ENCODE results near the gene PRPF38B.
"Not testable (repeated sequence)": the region's sequence is repeated elsewhere in the genome, so short reads cannot be mapped to it uniquely, and the experiment has no call there.

PRPF38B gene

DNA sequence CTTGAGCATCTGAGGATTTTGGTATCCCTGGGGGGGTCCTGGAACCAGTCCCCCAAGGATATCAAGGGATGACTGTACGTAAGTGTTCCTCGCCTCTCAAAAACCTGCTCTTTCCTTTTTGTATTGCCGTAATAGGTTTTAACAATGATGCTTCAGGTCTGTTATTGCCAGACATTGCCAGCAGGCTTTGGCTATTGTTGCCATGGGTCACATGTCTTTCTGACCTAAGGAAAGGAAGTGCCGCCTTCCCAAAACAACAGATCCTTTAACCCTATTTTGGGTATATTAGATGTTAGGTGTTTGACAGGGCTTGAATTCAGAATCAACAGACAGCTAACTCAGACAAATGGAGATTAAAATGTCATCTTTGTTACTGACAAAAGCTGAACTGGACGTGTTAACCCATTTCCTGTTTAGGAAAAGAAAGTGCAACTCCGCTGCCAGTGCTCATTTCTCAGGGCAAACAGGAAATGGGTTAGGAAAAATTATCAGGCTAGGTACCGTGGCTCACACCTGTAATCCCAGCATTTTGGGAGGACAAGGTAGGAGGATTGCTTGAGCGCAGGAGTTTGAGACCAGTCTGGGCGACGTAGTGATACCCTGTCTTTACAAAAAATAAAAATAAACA, 12.4 kb upstream of the PRPF38B start:
- no peak for DNase-seq (ENCODE audit: low spot score)

DNA sequence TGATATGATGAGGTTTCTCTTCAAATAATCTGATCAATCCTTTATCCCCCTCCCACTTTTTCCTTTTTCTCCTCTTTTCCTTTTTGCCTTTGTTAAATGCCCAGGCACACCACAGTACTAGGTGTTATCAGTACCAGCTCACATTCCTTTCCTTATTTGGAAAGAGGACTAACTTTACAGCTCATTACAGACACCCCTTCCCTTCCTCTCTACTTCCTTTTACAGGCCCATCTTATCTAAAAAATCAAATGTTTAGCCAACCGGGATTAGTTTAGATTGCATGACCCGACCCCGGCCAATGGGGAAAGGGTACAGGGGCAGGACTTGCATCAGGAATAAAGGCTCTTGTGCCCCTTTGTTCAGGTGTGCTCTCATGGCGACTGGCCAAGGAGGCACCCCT, 10.4 kb upstream of the PRPF38B start:
- DNase-seq (ENCODE audit: low spot score) = not testable (repeated sequence)

DNA sequence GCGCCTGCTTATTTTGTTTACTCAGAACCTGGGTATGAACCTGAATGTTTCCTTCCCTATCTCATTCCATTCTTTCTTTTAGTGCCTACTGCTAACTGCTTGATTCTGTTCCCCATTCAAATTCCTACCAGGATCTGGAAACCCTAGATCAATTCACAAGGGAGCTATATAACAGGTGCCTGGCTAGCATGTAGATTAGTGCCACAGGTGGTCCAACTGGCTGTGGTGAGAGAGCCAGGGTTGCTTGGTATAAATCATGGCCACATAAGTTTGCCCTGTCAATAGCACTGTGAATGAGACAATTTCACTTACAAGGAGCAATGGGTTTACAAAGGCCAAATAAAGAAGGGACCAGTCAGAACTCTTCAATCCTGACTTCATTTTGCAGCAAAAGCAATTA, 6.6 kb upstream of the PRPF38B start:
- DNase-seq (ENCODE audit: low spot score) = no peak

DNA sequence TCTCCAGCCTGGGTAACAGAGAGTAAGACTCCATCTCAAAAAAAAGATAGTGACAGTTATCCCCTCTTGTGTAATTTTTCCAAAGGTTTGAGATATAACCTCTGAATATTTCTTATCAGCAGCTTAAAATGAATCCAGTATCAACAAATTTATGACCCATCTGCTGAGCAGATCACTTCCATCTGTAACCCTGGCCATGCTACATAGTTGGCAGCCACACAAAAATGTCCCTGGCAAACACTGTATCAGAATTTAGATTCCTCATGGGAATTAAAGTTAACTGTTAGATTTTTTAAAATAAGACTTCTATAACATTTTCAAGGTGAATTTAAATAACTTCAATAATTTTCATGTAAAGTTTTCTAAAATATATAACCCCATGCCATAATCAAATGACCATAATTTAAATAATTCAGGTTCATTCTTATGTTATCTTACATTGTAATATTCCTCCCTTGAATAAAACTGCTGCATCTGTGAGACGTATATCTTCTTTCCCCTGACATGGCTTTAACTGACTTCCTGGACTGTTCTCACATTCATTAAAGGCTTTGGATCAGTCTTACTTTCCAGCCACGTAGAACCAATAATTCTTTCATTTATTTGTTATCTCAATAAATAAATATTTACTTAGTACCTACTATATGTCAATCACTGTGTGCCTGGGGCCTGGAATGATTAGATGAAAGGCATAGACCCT, 5.3 kb upstream of the PRPF38B start:
- peak; percentile 71 for DNase-seq (ENCODE audit: low spot score)

DNA sequence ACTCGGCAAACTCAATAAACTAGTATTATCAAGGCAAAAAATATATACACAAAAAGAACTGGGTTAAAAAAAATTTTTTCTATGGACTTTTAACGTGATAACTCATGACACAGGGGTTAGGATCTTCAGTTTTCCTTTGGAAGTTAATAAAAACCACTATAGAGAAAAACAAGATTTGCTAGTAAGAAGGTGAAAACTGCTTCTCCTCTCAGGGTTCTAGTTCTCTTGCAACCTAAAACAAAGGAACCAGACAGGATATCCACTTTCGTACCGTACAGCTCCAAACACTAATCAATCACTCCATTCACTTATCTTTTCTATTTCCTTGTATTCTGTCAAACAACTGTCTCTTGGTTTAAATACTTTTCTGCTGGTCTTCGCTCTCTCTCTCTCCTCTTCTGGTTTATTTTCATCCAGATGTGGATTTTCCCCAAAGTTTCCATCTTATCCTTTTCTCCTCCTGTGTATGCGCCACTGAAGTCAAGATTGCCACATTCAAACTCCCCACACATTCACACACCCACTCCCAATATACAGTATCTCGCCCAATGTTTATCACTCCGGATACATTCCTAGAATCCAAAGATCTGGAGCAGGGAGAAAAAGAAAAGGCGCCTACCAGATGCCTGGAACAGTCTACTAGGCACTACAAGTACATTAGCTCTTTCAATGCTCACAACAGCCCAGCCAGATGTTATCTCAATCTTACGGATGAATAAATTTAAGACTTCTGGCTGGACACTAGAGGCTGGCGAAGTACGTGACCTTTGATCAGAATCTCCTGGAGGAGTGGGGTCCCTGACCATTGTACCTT, 775 bp upstream of the PRPF38B start:
- DNase-seq (ENCODE audit: low spot score) = peak; percentile 23

DNA sequence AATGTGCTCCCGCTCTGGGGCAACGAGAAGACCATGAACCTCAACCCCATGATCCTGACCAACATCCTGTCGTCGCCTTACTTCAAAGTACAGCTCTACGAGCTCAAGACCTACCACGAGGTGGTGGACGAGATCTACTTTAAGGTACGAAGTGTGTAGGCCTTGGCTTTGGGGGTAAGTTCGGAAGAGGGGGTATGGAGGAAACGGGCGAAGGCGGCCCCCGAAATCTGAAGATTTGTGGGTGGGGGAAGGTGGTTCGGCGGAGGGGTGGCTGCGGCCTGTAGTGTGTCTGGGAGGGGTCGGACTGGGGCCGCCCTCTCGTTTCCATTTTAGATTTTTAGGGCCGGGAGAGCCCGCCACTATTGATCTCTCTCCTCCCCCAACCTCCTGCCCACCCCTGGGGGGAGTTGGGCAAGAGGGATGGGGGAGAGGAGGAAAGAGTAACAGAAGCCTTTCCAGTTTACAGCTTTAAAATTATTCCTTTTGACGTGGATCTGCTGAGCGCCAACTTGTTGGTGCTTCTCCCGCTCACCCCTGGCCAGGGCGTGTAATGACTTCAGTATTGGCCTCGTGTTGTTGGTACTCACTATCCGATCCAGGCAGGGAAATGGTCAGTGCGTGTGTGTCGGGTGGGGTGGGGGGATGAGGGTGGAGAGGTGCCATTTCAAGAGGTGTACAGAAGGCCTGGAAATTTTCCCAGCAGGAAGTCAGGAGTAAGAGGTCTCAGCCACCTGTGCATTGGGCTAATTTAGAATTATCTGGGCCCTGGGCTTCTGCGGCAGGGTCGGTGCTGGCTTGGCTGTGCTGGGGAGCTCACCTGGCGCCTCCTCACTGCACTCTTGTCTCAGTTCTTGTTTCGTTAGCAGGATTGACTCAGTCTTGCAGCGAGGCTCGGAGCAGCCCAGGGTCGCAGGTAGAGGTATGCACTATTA, 880 bp downstream of the PRPF38B start:
- peak; percentile 51 for DNase-seq (ENCODE audit: low spot score)

DNA sequence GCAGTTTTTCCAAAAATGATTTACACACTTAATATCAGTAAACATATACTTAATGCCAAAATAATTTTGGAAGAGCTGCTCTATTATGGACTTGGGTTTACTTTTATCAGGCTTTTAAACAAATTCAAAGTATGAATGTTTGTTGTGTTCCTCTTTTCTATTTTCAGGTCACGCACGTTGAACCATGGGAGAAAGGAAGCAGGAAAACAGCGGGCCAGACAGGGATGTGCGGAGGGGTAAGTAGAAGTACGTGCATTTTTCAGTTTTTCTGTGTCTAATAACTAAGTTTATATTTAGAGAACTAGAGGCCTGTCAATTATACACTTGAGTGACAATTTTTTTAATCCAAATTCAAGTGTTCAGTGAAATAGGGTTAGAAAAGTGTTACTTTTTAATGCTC, 3.4 kb downstream of the PRPF38B start:
- DNase-seq (ENCODE audit: low spot score) = no peak

DNA sequence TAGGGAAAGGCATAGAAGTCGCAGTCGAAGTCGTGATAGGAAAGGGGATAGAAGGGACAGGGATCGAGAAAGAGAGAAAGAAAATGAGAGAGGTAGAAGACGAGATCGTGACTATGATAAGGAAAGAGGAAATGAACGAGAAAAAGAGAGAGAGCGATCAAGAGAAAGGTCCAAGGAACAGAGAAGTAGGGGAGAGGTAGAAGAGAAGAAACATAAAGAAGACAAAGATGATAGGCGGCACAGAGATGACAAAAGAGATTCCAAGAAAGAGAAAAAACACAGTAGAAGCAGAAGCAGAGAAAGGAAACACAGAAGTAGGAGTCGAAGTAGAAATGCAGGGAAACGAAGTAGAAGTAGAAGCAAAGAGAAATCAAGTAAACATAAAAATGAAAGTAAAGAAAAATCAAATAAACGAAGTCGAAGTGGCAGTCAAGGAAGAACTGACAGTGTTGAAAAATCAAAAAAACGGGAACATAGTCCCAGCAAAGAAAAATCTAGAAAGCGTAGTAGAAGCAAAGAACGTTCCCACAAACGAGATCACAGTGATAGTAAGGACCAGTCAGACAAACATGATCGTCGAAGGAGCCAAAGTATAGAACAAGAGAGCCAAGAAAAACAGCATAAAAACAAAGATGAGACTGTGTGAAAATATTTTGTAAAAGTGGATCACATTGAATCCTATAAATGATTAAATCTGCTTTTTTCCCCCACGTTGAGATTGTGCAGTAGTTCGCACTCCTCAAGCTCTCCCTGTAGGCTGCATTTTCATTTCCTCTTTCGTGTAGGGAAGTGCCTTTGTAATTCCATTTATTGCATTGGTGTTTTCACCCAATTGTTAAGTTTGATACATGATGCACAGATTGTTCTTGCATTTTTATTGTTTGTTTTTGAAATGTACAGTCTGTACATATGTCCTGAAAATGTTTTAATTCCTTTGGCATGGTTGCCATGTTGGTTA, 7.5 kb downstream of the PRPF38B start:
- no peak for DNase-seq (ENCODE audit: low spot score)

DNA sequence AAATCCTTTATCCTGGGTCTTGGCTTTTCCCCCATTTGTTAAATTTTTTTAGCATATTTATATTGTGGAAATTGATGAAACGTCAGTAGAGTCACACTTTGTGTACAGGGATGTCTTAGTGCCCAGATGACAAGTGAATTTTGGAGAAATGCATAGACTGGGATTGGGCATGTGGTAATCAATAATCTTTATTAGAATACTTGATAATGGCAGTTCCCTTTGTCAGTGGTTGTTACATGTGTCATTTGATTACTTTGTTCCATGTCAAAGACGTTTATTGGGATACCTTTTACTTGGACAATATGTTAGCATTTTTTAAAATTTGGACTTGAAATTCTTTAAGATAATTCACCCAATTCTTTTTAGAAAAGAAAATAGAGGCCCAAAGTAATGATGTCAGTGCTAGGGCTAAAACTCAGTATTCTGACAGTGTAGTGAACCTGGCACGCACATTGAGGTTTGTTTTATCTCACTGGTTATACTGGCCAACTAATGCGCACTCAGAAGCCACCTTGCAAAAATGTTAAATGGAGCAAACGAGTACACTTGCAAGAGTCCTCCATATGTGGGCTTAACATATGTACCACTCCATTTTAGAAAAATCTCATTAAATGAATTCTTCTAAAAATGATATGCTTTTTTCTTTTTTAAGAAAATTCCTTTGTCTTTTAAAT, 9.2 kb downstream of the PRPF38B start:
- DNase-seq (ENCODE audit: low spot score) = no peak

DNA sequence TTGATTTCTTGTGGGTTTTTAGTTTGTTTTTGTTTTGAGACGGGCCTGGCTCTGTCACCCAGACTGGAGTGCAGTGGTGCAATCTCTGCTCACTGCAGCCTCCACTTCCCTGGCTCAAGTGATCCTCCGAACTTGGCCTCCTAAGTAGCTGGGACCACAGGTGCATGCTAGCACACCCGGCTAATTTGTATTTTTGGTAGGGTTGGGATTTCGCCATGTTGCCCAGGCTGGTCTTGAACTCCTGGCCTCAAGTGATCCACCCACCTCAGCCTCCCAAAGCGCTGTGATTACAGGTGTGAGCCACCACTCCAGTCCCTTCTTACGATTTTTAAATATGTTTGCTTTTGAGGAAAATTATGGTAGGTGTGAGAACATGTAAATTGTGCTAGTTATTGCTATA, 10.0 kb downstream of the PRPF38B start:
- DNase-seq (ENCODE audit: low spot score) = not testable (repeated sequence)

DNA sequence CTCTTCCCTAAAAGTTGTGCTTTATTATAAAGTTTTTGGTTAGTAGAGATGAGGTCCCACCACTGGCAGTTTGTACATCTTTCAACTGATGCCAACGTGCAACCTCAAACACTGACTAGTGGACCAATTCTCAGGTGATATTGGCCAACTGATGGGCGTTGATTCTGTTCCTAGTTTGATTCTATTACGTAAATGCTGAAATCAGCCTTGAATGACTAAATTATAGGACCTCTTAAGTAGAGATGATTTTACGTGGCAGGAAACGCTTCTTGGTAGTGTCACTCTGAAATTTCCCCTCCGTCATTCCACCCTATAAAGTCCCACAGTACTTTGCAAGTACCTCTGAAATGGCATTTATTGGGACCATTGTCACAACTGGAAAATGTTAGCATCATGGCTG, 11.8 kb downstream of the PRPF38B start:
- no peak for DNase-seq (ENCODE audit: low spot score)

DNA sequence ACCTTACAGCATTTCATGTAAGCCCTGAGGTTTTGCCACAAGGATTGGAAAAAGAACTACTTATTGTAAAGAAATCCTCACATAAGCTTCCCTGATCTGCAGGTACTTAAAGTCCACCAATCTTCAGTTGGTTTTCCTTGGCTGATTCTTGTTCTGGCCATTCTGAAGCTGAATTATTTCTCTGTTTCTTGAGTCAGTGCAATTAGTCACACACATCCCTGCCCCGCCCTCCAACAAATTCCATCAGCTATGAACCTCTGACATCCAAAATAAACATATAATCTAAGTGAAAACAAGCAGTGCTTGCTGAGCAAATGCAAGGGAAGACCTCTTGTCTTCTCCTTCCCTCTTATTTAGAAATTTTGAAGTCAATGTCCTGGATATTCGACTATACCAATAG, 12.4 kb downstream of the PRPF38B start:
- peak; percentile 75 for DNase-seq (ENCODE audit: low spot score)

DNA sequence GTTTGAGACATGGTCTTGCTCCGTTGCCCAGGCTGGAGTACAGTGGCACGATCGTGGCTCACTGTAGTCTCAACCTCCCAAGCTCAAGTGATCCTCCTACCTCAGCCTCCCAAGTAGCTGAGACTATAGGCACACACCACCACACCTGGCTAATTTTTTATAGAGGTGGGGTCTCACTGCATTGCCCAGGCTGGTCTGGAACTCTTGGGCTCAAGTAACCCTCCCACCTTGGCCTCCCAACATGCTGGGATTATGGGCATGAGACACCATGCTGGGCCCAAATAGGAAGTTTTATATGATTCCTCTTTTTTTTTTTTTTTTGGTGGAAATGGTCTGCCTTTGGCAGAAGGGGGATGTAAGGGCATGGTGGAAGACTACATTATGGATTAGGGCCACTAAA, 14.5 kb downstream of the PRPF38B start:
- no peak for DNase-seq (ENCODE audit: low spot score)

DNA sequence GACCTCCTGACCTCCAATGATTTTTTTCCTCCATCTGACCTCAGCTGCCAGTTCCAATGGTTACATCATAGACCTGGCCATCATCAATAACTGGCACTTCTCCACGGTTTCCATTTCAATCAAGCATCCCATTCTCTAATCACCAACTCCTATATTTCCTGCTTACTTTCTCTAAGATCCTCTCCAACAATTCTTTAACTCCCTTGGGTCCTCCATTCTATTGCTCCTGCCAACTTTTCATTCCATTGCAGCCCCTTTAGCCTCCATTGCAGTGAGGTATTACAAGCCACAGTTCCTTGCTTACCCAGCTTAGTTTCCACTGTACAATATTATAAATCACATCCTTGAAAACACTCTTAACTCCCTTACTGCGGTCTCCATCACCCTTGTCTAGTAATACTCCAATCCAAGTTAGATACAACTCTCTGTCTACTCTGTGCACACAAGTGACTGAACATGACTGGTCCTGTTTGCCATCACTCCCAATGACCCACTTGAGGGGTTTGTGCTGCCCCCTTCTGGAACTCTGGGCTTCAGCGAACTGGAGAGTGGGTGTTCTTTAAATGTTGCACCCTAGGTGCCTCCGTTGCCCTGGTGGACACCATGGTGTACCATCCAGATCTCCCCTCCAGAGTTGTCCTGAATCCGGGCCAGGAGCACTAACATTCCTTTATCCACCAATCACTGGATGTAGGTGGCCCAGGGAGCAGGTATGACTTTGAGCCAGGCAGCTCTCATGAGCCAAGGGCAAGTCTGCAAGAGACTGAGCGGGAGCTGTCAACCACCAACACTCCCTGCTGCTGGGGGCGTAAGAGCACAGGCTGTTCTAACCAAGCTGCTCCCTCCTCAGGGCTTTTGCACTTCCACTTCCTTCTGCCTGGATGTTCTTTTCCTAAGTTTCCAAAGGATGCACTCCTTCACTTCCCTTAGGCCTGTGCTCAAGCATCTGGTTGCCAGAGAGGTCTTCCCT, 16.9 kb downstream of the PRPF38B start:
- no peak for DNase-seq (ENCODE audit: low spot score)

DNA sequence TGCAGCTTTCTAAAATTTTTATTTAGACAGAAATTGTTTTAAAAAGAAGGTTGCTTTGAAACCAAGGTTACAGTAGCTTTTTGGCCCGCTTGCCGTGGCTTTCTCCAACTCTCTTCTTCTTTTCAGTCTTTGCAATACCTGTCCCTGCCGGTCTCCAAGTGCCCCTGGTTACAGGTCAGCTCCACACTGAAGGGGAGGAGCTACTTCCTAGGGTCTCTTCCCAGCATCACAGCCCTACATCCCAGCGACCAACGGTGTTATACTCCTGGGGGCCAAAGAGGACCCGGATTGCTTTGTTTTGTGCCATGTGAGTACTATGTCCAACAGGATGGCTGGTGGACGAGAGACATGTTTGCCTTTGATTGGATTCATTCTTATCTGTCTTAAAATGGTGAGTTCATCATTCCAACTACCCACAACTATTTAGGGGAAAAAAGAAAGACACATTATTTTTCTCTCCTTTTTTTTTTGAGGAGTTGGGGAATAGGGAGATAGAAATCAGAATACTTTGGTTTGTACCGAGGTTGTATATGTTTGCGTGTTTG, 20.6 kb downstream of the PRPF38B start, which contains the start of gene FNDC7:
FNDC7 (plus strand) TSS at position 303 of the 545 bp plus-strand sequence; CDS start at position 329, 26 bp downstream.
- no peak for DNase-seq (ENCODE audit: low spot score)

DNA sequence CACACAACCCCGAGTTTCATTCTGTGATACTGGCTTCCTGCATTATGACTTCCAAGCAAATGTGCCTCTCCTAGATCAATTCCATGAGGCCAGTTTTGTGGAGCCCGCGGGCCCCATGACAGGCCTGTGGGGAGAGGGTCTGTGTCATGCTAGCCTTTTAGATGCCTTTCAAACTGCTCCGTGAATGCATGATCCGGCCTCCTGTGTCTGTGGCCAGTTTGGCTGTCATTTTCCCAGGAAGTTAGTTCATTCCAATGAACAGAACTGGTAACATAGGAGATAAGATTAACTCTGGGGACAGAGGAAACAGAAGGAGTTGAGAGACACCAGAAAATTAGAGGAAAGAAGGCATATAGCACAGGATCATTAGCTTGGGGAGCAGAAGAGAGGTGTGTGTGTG, 23.8 kb downstream of the PRPF38B start:
- DNase-seq (ENCODE audit: low spot score) = no peak

DNA sequence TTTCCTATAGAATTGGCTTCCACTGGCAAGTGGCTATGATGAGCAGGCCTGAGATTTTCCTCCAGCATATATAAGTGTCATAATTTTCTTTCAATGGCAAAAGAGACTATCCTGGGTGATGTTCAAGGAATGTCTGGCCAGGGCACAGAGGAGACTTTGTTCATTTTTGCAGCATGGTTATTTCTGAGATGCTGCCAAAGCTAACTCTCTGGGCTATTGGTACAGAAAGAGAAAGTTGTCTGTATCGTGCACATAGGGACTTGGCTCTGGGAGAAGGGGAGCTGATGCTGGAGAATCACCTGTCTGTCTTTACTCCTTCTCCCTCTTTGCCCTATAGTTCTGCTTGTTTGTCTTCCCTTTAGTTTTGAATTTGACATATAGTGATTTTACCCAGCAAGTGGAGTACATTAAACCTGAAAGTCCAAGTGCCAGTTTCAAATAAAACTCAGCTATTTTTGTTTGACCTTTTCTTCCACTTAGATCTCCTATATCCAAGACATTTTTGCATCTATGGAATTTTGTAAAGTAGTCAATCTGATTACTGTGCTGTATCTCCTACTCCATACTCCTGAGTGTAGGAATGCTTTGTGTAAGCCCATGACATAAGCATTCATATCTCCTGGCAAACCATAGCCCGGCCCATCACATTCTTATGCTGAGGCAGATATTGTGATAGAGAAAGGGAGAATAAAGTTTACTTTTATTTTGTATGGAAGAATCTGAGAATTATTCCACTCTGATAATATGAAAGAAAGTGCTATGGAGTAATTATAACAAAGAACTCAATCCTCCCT, 24.5 kb downstream of the PRPF38B start:
- DNase-seq (ENCODE audit: low spot score) = no peak

Measured in GM03348 (cell line).